Measurements from ENCODE around the gene CANT1.
"Not testable (repeated sequence)": the region's sequence is repeated elsewhere in the genome, so short reads cannot be mapped to it uniquely, and the experiment has no call there.

CANT1 gene

GRCh38 chr17:78954684-78955083 is 54.9 kb downstream of the CANT1 start:
- Histone ChIP-seq H3K4me1 (ENCODE audit: control insufficient read depth, insufficient read depth, low read length) (peaks cover 10% of the 10 kb centered on the region), H3K36me3 (ENCODE audit: control insufficient read depth, insufficient read depth, low read length, severe bottlenecking) (no peaks in the 10 kb centered on the region), H3K9ac (ENCODE audit: low read length) (no peak overlapping the region), H3K9me3 (ENCODE audit: control insufficient read depth, low read length) (peaks cover 20% of the 10 kb centered on the region), H3K4me3 (ENCODE audit: low read length) (no peak overlapping the region), H3K27me3 (replicated peaks; ENCODE audit: control insufficient read depth, insufficient read depth, low read length) (peaks cover 5% of the 10 kb centered on the region)
- no peak for DNase-seq (ENCODE audit: low read depth)

DNA sequence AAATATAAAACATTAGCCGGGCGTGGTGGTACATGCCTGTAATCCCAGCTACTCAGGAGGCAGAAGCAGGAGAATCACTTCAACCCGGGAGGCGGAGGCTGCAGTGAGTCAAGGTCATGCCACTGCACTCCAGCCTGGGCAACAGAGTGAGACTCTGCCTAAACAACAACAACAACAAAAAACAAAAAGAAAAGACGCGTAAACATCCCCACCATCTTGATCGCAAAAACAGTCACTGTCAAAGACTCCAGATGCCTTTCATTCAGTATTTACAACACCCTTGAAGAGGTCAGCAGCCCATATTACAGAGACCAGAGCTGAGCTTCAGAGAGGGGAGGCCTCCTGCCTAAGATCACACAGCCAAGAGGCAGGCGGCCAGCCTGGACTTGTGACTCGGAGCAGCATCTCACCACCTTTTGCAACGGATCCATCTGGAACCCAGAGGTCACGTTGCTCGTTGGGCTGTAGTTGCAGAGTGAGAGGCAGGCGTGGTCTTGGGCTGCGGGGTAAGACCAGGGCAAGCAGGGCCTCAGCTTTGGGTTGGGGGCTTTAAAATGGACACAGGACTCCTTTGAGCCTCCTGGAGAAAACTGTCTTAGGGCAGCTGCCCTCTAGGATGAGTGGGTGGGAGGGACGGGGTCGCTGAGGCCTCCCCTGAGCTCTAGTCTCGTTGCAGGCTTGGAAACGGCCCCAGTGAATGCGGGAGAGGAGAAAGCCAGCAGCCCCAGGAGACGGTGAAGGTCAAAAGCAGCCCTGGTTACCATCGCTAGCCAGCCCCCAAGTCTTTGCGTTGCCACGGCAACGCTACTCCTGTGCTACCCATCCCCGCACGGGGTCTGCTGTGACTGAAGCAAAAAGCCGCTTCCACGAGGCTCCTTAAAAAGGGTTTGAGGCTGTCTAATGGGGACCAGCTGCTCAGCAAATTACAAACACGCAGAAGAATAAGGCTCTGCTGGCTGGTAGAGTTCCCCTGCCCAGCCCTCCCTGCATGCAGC is 55.9 kb downstream of the CANT1 start:
- H3K9ac ChIP-seq (ENCODE audit: low read length): no peak overlapping the region
- no peak for DNase-seq (ENCODE audit: low read depth)
- H3K36me3 ChIP-seq (ENCODE audit: control insufficient read depth, insufficient read depth, low read length, severe bottlenecking): no peaks in the 10 kb centered on the region
- no peak overlapping the region for H3K4me3 ChIP-seq (ENCODE audit: low read length)
- peaks cover 10% of the 10 kb centered on the region for H3K4me1 ChIP-seq (ENCODE audit: control insufficient read depth, insufficient read depth, low read length)
- peaks cover 5% of the 10 kb centered on the region for H3K27me3 ChIP-seq (replicated peaks; ENCODE audit: control insufficient read depth, insufficient read depth, low read length)
- H3K9me3 ChIP-seq (ENCODE audit: control insufficient read depth, low read length): peaks cover 20% of the 10 kb centered on the region

- no peak overlapping the region for H3K4me3 ChIP-seq (ENCODE audit: low read length)
- H3K27me3 ChIP-seq (replicated peaks; ENCODE audit: control insufficient read depth, insufficient read depth, low read length): peaks cover 5% of the 10 kb centered on the region
- H3K9ac ChIP-seq (ENCODE audit: low read length): no peak overlapping the region
- H3K36me3 ChIP-seq (ENCODE audit: control insufficient read depth, insufficient read depth, low read length, severe bottlenecking): no peaks in the 10 kb centered on the region
- H3K4me1 ChIP-seq (ENCODE audit: control insufficient read depth, insufficient read depth, low read length): peaks cover 10% of the 10 kb centered on the region
- no peak for DNase-seq (ENCODE audit: low read depth)
- H3K9me3 ChIP-seq (ENCODE audit: control insufficient read depth, low read length): peaks cover 20% of the 10 kb centered on the region
Observed at GRCh38 chr17:78952706-78953105, 56.9 kb downstream of the CANT1 start.

DNA sequence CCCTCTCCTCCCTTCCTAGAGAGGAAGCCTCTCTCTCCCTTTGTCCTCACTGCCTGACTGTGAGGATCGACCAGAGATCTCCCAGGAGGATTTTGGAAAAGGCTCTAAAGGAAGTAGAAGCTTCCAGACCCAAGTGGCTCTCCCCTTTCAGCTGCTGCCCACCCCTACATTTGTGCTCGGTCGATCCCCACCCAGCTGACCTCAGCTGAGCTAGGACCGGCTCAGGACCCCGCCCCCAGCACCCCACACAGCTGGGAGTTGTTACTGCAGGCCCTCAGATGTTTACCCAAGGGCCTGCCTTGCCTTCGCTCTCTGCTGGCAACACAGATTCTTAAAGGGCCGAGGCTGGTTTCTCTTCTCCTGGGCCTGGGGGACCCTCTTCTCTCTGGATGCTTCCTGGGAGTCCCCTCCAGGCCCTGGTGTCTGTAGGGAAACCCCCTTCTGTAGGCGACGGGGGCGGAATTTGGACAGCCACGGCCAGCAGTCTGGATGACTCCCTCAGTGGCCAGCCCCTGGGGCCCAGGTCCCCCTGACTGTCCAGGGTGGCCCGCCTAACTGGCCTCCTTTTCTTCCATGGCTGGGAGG is 57.5 kb downstream of the CANT1 start:
- no peak overlapping the region for H3K4me3 ChIP-seq (ENCODE audit: low read length)
- DNase-seq (ENCODE audit: low read depth): peak; percentile 37
- no peaks in the 10 kb centered on the region for H3K36me3 ChIP-seq (ENCODE audit: control insufficient read depth, insufficient read depth, low read length, severe bottlenecking)
- peaks cover 10% of the 10 kb centered on the region for H3K4me1 ChIP-seq (ENCODE audit: control insufficient read depth, insufficient read depth, low read length)
- H3K9ac ChIP-seq (ENCODE audit: low read length): no peak overlapping the region
- peaks cover 5% of the 10 kb centered on the region for H3K27me3 ChIP-seq (replicated peaks; ENCODE audit: control insufficient read depth, insufficient read depth, low read length)
- peaks cover 20% of the 10 kb centered on the region for H3K9me3 ChIP-seq (ENCODE audit: control insufficient read depth, low read length)

- peaks cover 10% of the 10 kb centered on the region for H3K4me1 ChIP-seq (ENCODE audit: control insufficient read depth, insufficient read depth, low read length)
- no peak for DNase-seq (ENCODE audit: low read depth)
- H3K27me3 ChIP-seq (replicated peaks; ENCODE audit: control insufficient read depth, insufficient read depth, low read length): peaks cover 5% of the 10 kb centered on the region
- H3K36me3 ChIP-seq (ENCODE audit: control insufficient read depth, insufficient read depth, low read length, severe bottlenecking): no peaks in the 10 kb centered on the region
- H3K4me3 ChIP-seq (ENCODE audit: low read length): no peak overlapping the region
- H3K9me3 ChIP-seq (ENCODE audit: control insufficient read depth, low read length): peaks cover 20% of the 10 kb centered on the region
- no peak overlapping the region for H3K9ac ChIP-seq (ENCODE audit: low read length)
Observed at GRCh38 chr17:78950870-78951269, 58.7 kb downstream of the CANT1 start.

DNA sequence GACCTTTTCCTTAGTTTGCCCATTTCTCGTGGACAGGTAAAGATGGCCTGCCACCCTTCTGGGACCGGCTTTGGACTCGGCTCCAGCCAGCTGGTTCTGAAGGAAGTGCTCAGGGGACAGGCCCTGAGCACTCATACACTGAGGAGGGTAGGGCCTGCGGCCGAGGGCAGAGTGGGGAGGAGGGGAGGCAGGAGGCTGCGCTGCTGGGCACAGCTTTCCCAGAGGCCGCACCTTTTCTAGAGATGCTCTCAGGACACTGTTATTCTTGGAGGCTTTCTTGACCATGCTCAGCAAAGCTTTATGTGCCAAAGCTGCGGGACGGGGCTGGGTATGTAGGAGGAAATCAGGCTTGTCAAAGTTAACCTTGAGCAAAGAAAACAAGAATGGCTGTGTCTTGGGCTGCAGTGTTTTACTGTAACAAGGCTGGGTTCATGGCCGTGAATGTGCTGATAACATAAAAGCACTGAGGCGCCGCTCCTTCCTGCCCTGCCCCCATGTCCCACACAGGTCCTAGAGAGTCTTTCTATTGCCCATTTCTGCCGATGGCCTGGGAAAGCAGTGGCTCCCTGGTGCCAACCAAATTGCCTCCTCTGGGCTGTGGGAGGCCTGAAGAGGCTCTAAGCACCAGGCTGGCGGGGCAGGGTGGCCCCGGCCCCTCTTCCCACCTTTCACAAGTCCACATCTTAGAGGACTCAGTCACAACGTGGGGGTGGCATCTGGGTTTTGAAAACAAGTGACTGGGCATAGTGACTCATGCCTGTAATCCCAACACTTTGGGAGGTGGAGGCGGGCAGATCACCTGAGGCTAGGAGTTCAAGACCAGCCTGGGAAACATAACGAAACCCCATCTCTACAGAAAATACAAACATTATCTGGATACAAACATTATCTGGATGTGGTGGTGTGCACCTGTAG is 62.1 kb downstream of the CANT1 start:
- Histone ChIP-seq H3K4me1 (ENCODE audit: control insufficient read depth, insufficient read depth, low read length) (peaks cover 4% of the 10 kb centered on the region), H3K27me3 (replicated peaks; ENCODE audit: control insufficient read depth, insufficient read depth, low read length) (peaks cover 8% of the 10 kb centered on the region), H3K9me3 (ENCODE audit: control insufficient read depth, low read length) (peaks cover 20% of the 10 kb centered on the region), H3K36me3 (ENCODE audit: control insufficient read depth, insufficient read depth, low read length, severe bottlenecking) (no peaks in the 10 kb centered on the region), H3K9ac (ENCODE audit: low read length) (no peak overlapping the region), H3K4me3 (ENCODE audit: low read length) (no peak overlapping the region)
- DNase-seq (ENCODE audit: low read depth): no peak

DNA sequence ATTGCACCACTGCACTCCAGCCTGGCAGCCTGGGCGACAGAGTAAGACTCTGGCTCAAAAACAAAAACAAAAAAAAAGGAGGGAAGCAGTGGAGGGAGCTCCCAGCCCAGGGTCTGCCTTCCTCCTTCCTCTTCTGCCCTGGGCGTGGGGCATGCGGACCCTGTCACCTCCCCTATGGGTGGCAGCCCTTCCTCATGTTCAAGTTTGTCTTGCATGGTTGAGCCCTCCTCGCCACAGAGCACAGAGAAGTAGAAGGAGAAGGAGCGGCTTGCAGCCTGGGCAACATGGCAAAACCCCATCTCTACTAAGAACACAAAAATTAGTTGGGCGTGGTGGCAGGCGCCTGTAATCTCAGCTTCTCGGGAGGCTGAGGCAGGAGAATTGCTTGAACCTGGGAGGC is 62.9 kb downstream of the CANT1 start:
- Histone ChIP-seq H3K9me3 (ENCODE audit: control insufficient read depth, low read length) (peaks cover 19% of the 10 kb centered on the region), H3K36me3 (ENCODE audit: control insufficient read depth, insufficient read depth, low read length, severe bottlenecking) (no peaks in the 10 kb centered on the region), H3K27me3 (replicated peaks; ENCODE audit: control insufficient read depth, insufficient read depth, low read length) (peaks cover 8% of the 10 kb centered on the region), H3K4me3 (ENCODE audit: low read length) (no peak overlapping the region), H3K4me1 (ENCODE audit: control insufficient read depth, insufficient read depth, low read length) (no peaks in the 10 kb centered on the region), H3K9ac (ENCODE audit: low read length) (no peak overlapping the region)
- DNase-seq (ENCODE audit: low read depth): no peak

DNA sequence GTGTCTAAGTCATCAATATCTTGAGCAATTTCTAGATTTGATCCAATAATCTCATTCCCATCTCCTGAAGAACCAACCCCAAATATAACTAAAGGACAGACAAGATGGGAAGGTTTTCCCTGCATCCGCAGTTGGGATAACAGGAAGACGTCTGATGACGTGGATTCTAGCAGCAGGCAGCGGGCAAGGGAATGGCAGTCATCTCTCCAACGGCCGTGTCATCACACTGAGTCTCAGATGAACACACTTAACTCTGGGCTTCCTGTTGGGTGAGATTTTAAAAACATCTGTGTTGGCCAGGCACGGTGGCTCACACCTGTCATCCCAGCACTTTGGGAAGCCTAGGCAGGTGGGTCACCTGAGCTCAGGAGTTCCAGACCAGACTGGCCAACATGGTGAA is 63.4 kb downstream of the CANT1 start:
- Histone ChIP-seq H3K4me3 (ENCODE audit: low read length) (no peak overlapping the region), H3K4me1 (ENCODE audit: control insufficient read depth, insufficient read depth, low read length) (no peaks in the 10 kb centered on the region), H3K9ac (ENCODE audit: low read length) (no peak overlapping the region), H3K27me3 (replicated peaks; ENCODE audit: control insufficient read depth, insufficient read depth, low read length) (peaks cover 8% of the 10 kb centered on the region), H3K9me3 (ENCODE audit: control insufficient read depth, low read length) (peaks cover 14% of the 10 kb centered on the region), H3K36me3 (ENCODE audit: control insufficient read depth, insufficient read depth, low read length, severe bottlenecking) (no peaks in the 10 kb centered on the region)
- DNase-seq (ENCODE audit: low read depth): no peak

DNA sequence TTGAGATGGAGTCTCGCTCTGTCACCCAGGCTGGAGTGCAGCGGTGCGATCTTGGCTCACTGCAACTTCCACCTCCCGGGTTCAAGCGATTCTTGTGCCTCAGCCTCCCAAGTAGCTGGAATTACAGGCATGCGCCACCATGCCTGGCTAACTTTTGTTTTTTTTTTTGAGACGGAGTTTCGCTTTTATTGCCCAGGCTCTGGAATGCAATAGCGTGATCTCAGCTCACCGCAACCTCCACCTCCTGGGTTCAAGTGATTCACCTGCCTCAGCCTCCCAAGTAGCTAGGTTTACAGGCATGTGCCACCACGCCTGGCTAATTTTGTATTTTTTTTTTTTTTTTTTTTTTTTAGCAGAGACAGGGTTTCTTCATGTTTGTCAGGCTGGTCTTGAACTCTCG is 64.1 kb downstream of the CANT1 start:
- H3K4me1 ChIP-seq (ENCODE audit: control insufficient read depth, insufficient read depth, low read length); H3K9ac ChIP-seq (ENCODE audit: low read length); DNase-seq (ENCODE audit: low read depth); H3K27me3 ChIP-seq (replicated peaks; ENCODE audit: control insufficient read depth, insufficient read depth, low read length); H3K9me3 ChIP-seq (ENCODE audit: control insufficient read depth, low read length); H3K36me3 ChIP-seq (ENCODE audit: control insufficient read depth, insufficient read depth, low read length, severe bottlenecking); H3K4me3 ChIP-seq (ENCODE audit: low read length): not testable (repeated sequence)

- DNase-seq (ENCODE audit: low read depth): no peak
- H3K27me3 ChIP-seq (replicated peaks; ENCODE audit: control insufficient read depth, insufficient read depth, low read length): peaks cover 8% of the 10 kb centered on the region
- H3K9ac ChIP-seq (ENCODE audit: low read length): no peak overlapping the region
Observed at GRCh38 chr17:78944956-78945355, 64.6 kb downstream of the CANT1 start.

DNA sequence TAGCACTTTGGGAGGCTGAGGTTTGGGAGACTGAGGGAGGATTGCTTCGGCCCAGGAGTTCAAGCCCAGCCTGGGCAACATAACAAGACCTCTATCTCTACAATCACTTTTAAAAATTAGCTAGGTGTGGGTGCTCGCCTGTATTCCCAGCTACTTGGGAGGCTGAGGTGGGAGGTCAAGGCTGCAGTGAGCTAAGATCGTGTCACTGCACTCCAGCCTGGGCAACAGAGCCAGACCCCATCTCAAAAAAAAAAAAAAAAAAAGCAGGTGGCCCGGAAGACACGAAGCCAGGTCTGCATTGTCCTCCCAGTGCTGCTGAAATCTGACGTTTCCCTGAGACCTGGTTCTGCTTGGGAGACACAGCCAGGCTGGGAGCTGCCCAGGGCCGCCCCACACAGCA is 65.5 kb downstream of the CANT1 start:
- no peaks in the 10 kb centered on the region for H3K9me3 ChIP-seq (ENCODE audit: control insufficient read depth, low read length)
- no peaks in the 10 kb centered on the region for H3K36me3 ChIP-seq (ENCODE audit: control insufficient read depth, insufficient read depth, low read length, severe bottlenecking)
- no peak for DNase-seq (ENCODE audit: low read depth)
- peaks cover 8% of the 10 kb centered on the region for H3K27me3 ChIP-seq (replicated peaks; ENCODE audit: control insufficient read depth, insufficient read depth, low read length)
- no peak overlapping the region for H3K4me3 ChIP-seq (ENCODE audit: low read length)
- peaks cover 3% of the 10 kb centered on the region for H3K4me1 ChIP-seq (ENCODE audit: control insufficient read depth, insufficient read depth, low read length)
- no peak overlapping the region for H3K9ac ChIP-seq (ENCODE audit: low read length)

More at GRCh38 chr17:78944956-78945355, 64.6 kb downstream of the CANT1 start:
- Histone ChIP-seq H3K4me3 (ENCODE audit: low read length) (no peak overlapping the region), H3K36me3 (ENCODE audit: control insufficient read depth, insufficient read depth, low read length, severe bottlenecking) (no peaks in the 10 kb centered on the region), H3K4me1 (ENCODE audit: control insufficient read depth, insufficient read depth, low read length) (peaks cover 3% of the 10 kb centered on the region), H3K9me3 (ENCODE audit: control insufficient read depth, low read length) (peaks cover 2% of the 10 kb centered on the region)

Data from adipocyte (in vitro differentiated cells).